HFFc6 (cell line): Measurements from ENCODE around the gene TMEM269. TPM values are rescaled to one million over a fixed set of nuclear protein-coding genes. Genes with fewer than 3 reads are reported as not detected.
A peak's percentile ranks its signal among the peaks of the same experiment; 100 is the strongest.

Experiments used
- DNase-seq: peaks from one replicate; pipeline ENCODE4 v3.0.0-alpha.2; 2018
- H3K27ac Mint-ChIP-seq: 2 replicates; pipeline ENCODE4 v1.8.0; 2020; ENCODE audit warnings: mild to moderate bottlenecking, mixed read lengths
- H3K27me3 Mint-ChIP-seq: 2 replicates; pipeline ENCODE4 v1.8.0; 2021; ENCODE audit warnings: mild to moderate bottlenecking, moderate library complexity, mixed read lengths; ENCODE audit not compliant: insufficient read depth
- H3K36me3 Mint-ChIP-seq: 2 replicates; pipeline ENCODE4 v1.8.0; 2021; ENCODE audit warnings: low read depth, mixed read lengths
- H3K4me1 Mint-ChIP-seq: 2 replicates; pipeline ENCODE4 v1.8.0; 2020; ENCODE audit warnings: low read depth, mixed read lengths
- H3K4me3 Mint-ChIP-seq: 2 replicates; pipeline ENCODE4 v1.8.0; 2020; ENCODE audit warnings: mild to moderate bottlenecking, moderate library complexity, mixed read lengths
- H3K9me3 Mint-ChIP-seq: 2 replicates; pipeline ENCODE4 v1.8.0; 2020; ENCODE audit warnings: mild to moderate bottlenecking, mixed read lengths
- CTCF ChIP-seq: fragments of 200-600 bp; sonication (generic); IDR thresholded peaks from 2 replicates; pipeline ENCODE4 v1.5.0; 2021; ENCODE audit warnings: antibody characterized with exemption, mild to moderate bottlenecking
- long read RNA-seq: library from polyadenylated mRNA; unstranded; transcript quantifications from one replicate; pipeline ENCODE4 v2.0.0, GENCODE V29; 2019
- total RNA-seq, 6 experiments: library from RNA; stranded (reverse); fragmentation: NEBNext Ultra II Directional; extraction: Animal tissue kit (Norgen Biotek cat#: 25700); gene quantifications; 2 replicates in 1 of 6; 3 replicates in 5 of 6; pipeline ENCODE4 v1.2.3, GENCODE V29; 2021

Gene TMEM269
- not detected for total RNA-seq
- long read RNA-seq, partial matches to known transcripts: 0 of 1 reads
- long read RNA-seq, other reads (novel, unspliced or antisense): 1 of 1 reads

- Mint-ChIP-seq H3K4me3 (peak within 1 kb of the TSS; percentile 46), H3K36me3 (no peaks in the 10 kb centered on the region; the same call in 1 of the 2 replicates), H3K9me3 (no peaks in the 10 kb centered on the region), H3K27ac (no peak within 1 kb of the TSS), H3K4me1 (no peaks in the 10 kb centered on the region), H3K27me3 (peaks cover 8% of the 10 kb centered on the region)
- DNase-seq: no peak
- TF ChIP-seq CTCF: no peak
Observed at GRCh38 chr1:42784946-42785693, at the start of gene TMEM269. TSS of gene TMEM269 (plus strand) at chr1:42784991. CDS start at chr1:42789894, 4,903 bp downstream.

- H3K4me3 Mint-ChIP-seq: no peak overlapping the region
- no peaks in the 10 kb centered on the region for H3K9me3 Mint-ChIP-seq
- H3K4me1 Mint-ChIP-seq: no peaks in the 10 kb centered on the region
- DNase-seq: no peak
- H3K27ac Mint-ChIP-seq: no peak overlapping the region
- peaks cover 5% of the 10 kb centered on the region for H3K27me3 Mint-ChIP-seq
- TF ChIP-seq CTCF: no peak
- no peaks in the 10 kb centered on the region for H3K36me3 Mint-ChIP-seq
Observed at GRCh38 chr1:42735056-42735455, 49.7 kb upstream of the TMEM269 start.

GRCh38 chr1:42735477-42736105, 49.2 kb upstream of the TMEM269 start:
- Mint-ChIP-seq H3K27me3 (peaks cover 4% of the 10 kb centered on the region), H3K4me1 (no peaks in the 10 kb centered on the region), H3K9me3 (no peaks in the 10 kb centered on the region), H3K27ac (no peak overlapping the region), H3K36me3 (no peaks in the 10 kb centered on the region), H3K4me3 (no peak overlapping the region)
- no peak for DNase-seq
- TF ChIP-seq CTCF: no peak

GRCh38 chr1:42736152-42736551, 48.6 kb upstream of the TMEM269 start:
- Mint-ChIP-seq H3K27me3 (peaks cover 4% of the 10 kb centered on the region), H3K27ac (no peak overlapping the region), H3K4me3 (no peak overlapping the region), H3K36me3 (no peaks in the 10 kb centered on the region), H3K4me1 (no peaks in the 10 kb centered on the region), H3K9me3 (no peaks in the 10 kb centered on the region)
- no peak for DNase-seq
- peak; percentile 45 for TF ChIP-seq CTCF

GRCh38 chr1:42736571-42737200, 48.1 kb upstream of the TMEM269 start:
- H3K9me3 Mint-ChIP-seq: no peaks in the 10 kb centered on the region
- no peak overlapping the region for H3K4me3 Mint-ChIP-seq
- no peaks in the 10 kb centered on the region for H3K36me3 Mint-ChIP-seq
- no peak for TF ChIP-seq CTCF
- DNase-seq: no peak
- H3K27ac Mint-ChIP-seq: no peak overlapping the region
- no peaks in the 10 kb centered on the region for H3K4me1 Mint-ChIP-seq
- H3K27me3 Mint-ChIP-seq: peaks cover 4% of the 10 kb centered on the region
